WTC11 (cell line): ENCODE measurements around the gene BCAS3.

Experiments used
- AR ChIP-seq: fragments of 250-450 bp; sonication (Bioruptor Pico); IDR thresholded peaks from 2 replicates; pipeline ENCODE4 v1.9.0; 2021; ENCODE audit warnings: mild to moderate bottlenecking
- CTCF ChIP-seq: fragments of 200-600 bp; IDR thresholded peaks from 2 replicates; pipeline ENCODE4 v1.8.0; 2022; ENCODE audit warnings: antibody characterized with exemption
- ELF4 ChIP-seq: sonication (generic); formaldehyde crosslinking; IDR thresholded peaks from 2 replicates; pipeline ENCODE4 v1.8.1; 2022; ENCODE audit warnings: low read depth, mild to moderate bottlenecking, moderate library complexity, missing genetic modification reagents
- HMGXB4 ChIP-seq: sonication (generic); formaldehyde crosslinking; IDR thresholded peaks from 2 replicates; pipeline ENCODE4 v1.8.1; 2023; ENCODE audit warnings: mild to moderate bottlenecking, moderate library complexity, missing genetic modification reagents
- NR2C2 ChIP-seq: sonication (generic); formaldehyde crosslinking; IDR thresholded peaks from 2 replicates; pipeline ENCODE4 v1.8.0; 2022; ENCODE audit warnings: mild to moderate bottlenecking, missing genetic modification reagents
- RELA ChIP-seq: sonication (generic); formaldehyde crosslinking; IDR thresholded peaks from 2 replicates; pipeline ENCODE4 v1.8.1; 2022; ENCODE audit warnings: missing genetic modification reagents, mild to moderate bottlenecking, borderline replicate concordance
- SMAD3 ChIP-seq: sonication (generic); formaldehyde crosslinking; IDR thresholded peaks from 2 replicates; pipeline ENCODE4 v1.8.0; 2022; ENCODE audit warnings: missing genetic modification reagents, mild to moderate bottlenecking, borderline replicate concordance
- SMAD4 ChIP-seq: sonication (generic); formaldehyde crosslinking; IDR thresholded peaks from 2 replicates; pipeline ENCODE4 v1.8.0; 2022; ENCODE audit warnings: mild to moderate bottlenecking, missing genetic modification reagents
- USF2 ChIP-seq: sonication (generic); formaldehyde crosslinking; IDR thresholded peaks from 2 replicates; pipeline ENCODE4 v1.8.1; 2023; ENCODE audit warnings: mild to moderate bottlenecking, missing genetic modification reagents, moderate library complexity

- TF ChIP-seq CTCF (no peak), NR2C2 (no peak), AR (CRISPR knock-in tag) (no peak), SMAD3 (CRISPR knock-in tag) (no peak), SMAD4 (CRISPR knock-in tag) (no peak), USF2 (CRISPR knock-in tag) (no peak), RELA (no peak), HMGXB4 (CRISPR knock-in tag) (no peak), ELF4 (CRISPR knock-in tag) (no peak)
These were observed 726.4 kb downstream of the BCAS3 start for GRCh38 chr17:61403801-61404662.
